ENCODE measurements around the gene ZCCHC12.

DNA sequence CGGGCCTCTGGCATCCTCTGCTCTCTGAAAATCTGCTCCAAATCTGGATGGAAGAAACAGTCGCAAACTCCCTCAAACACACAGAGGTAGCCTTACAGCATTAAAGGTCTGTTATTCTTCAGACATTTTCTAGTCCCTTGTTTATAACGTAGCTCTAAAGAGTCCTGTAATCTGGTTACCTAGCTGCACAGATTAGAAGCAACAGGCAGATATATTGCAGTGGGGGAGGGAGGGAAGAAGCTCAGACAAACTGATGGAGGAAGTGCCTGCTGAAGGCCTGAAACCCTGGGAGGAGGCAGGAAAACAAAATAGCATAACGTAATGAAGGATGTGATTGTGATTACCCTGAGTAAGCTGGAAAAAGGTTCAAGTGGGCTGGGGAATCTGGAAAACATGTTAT is 39.4 kb downstream of the ZCCHC12 start:
- TF ChIP-seq, protein P1, sequence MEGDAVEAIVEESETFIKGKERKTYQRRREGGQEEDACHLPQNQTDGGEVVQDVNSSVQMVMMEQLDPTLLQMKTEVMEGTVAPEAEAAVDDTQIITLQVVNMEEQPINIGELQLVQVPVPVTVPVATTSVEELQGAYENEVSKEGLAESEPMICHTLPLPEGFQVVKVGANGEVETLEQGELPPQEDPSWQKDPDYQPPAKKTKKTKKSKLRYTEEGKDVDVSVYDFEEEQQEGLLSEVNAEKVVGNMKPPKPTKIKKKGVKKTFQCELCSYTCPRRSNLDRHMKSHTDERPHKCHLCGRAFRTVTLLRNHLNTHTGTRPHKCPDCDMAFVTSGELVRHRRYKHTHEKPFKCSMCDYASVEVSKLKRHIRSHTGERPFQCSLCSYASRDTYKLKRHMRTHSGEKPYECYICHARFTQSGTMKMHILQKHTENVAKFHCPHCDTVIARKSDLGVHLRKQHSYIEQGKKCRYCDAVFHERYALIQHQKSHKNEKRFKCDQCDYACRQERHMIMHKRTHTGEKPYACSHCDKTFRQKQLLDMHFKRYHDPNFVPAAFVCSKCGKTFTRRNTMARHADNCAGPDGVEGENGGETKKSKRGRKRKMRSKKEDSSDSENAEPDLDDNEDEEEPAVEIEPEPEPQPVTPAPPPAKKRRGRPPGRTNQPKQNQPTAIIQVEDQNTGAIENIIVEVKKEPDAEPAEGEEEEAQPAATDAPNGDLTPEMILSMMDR (IDR thresholded peaks at IDR 0.05), result no peak
- TF ChIP-seq POLR2A (IDR thresholded peaks at IDR 0.05) (no peak), POLR2AphosphoS5 (IDR thresholded peaks at IDR 0.05) (no peak)
